Lower lobe of right lung (tissue), 2 donors: ENCODE measurements around the gene MEX3B. TPM values are rescaled to one million over a fixed set of nuclear protein-coding genes. Genes with fewer than 3 reads are reported as not detected.

Experiments
- ATAC-seq, 2 donors: fragments of 200-7000 bp; cut with Tn5 transposase; one replicate each; pipeline ENCODE4 v1.9.1; 2020 to 2022; ENCODE audit warnings: mild to moderate bottlenecking in 2 of 2, moderate library complexity in 2 of 2
- DNase-seq: peaks from one replicate; pipeline ENCODE4 v3.0.0-alpha.2; 2020
- H3K27ac ChIP-seq: fragments of 200-600 bp; one replicate; pipeline ENCODE4 v1.8.0; 2022
- H3K27me3 ChIP-seq: fragments of 200-600 bp; one replicate; pipeline ENCODE4 v1.8.0; 2022; ENCODE audit warnings: low read depth
- H3K36me3 ChIP-seq: fragments of 200-600 bp; one replicate; pipeline ENCODE4 v1.8.0; 2022; ENCODE audit warnings: mild to moderate bottlenecking
- H3K4me1 ChIP-seq: fragments of 200-600 bp; one replicate; pipeline ENCODE4 v1.8.0; 2022
- H3K4me3 ChIP-seq: fragments of 200-600 bp; one replicate; pipeline ENCODE4 v1.8.0; 2022; ENCODE audit warnings: mild to moderate bottlenecking
- H3K9me3 ChIP-seq: fragments of 200-600 bp; one replicate; pipeline ENCODE4 v1.8.0; 2022
- CTCF ChIP-seq: fragments of 200-600 bp; IDR thresholded peaks from one replicate; pipeline ENCODE4 v1.8.0; 2022; ENCODE audit warnings: antibody characterized with exemption, mild to moderate bottlenecking
- intact Hi-C: fragments of 100-400 bp; cut with DNase I; formaldehyde crosslinking; loops from one replicate; pipeline ENCODE4 v1.11.0; 2022
- total RNA-seq: library from RNA; stranded (reverse); fragmentation: NEBNext Ultra II Directional; extraction: Animal tissue kit (Norgen Biotek cat#: 25700); gene quantifications from one replicate; pipeline ENCODE4 v1.2.1, GENCODE V29; 2021
- donor health status: DM: no; HTN: yes; CAD: no; lungs with severe emphysema.

MEX3B gene
- total RNA-seq, 1 donor from 2014 or later = 1.8 TPM

- TF ChIP-seq CTCF = no peak
- no peaks in the 10 kb centered on the region for H3K36me3 ChIP-seq
- ATAC-seq = no peak
These were observed 53.3 kb downstream of the MEX3B start for GRCh38 chr15:81992523-81992922.

More at GRCh38 chr15:81992523-81992922, 53.3 kb downstream of the MEX3B start:
- intact Hi-C loops = no loop called here
- Histone ChIP-seq H3K27ac (no peak overlapping the region), H3K9me3 (peaks cover 8% of the 10 kb centered on the region), H3K4me3 (no peak overlapping the region), H3K4me1 (no peaks in the 10 kb centered on the region), H3K27me3 (no peaks in the 10 kb centered on the region)
- no peak for DNase-seq

Other genes with a start within 250 kb of the MEX3B start
- gene EFL1, start 216.7 kb upstream of the MEX3B start, total RNA-seq = 24.7 TPM
- 15.8 TPM for gene SAXO2, start 216.8 kb upstream of the MEX3B start, total RNA-seq